ENCODE data around the gene CERS3.

Gene CERS3

GRCh38 chr15:100569391-100569790 lies 40.6 kb upstream of the CERS3 start:
- POLR2A ChIA-PET = no interaction called here
- TF ChIP-seq CTCF (IDR thresholded peaks at IDR 0.05; ENCODE audit: control extremely low read depth, extremely low read depth, low read depth, missing control alignments) = no peak
- CTCF ChIA-PET = interaction anchor here (2.6 kb wide), 1 partner anchor 219 kb away, joined by 10 read pairs; no protein-coding TSS in a partner anchor
- DNase-seq (ENCODE audit: extremely low spot score) = no peak

- no peak for DNase-seq (ENCODE audit: extremely low spot score)
- TF ChIP-seq CTCF (IDR thresholded peaks at IDR 0.05; ENCODE audit: control extremely low read depth, extremely low read depth, low read depth, missing control alignments) = no peak
- ChIA-PET CTCF (no interaction called here), POLR2A (no interaction called here)
Observed at GRCh38 chr15:100566850-100567628, 38.3 kb upstream of the CERS3 start.

GRCh38 chr15:100565591-100565990 lies 36.8 kb upstream of the CERS3 start:
- ChIA-PET POLR2A (no interaction called here), CTCF (interaction anchor here (2.7 kb wide), 1 partner anchor 7 kb away, joined by 14 read pairs; no protein-coding TSS in a partner anchor)
- no peak for DNase-seq (ENCODE audit: extremely low spot score)
- no peak for TF ChIP-seq CTCF (IDR thresholded peaks at IDR 0.05; ENCODE audit: control extremely low read depth, extremely low read depth, low read depth, missing control alignments)

GRCh38 chr15:100560323-100560722 lies 31.6 kb upstream of the CERS3 start:
- ChIA-PET CTCF (no interaction called here), POLR2A (no interaction called here)
- no peak for TF ChIP-seq CTCF (IDR thresholded peaks at IDR 0.05; ENCODE audit: control extremely low read depth, extremely low read depth, low read depth, missing control alignments)
- DNase-seq (ENCODE audit: extremely low spot score) = no peak

DNA sequence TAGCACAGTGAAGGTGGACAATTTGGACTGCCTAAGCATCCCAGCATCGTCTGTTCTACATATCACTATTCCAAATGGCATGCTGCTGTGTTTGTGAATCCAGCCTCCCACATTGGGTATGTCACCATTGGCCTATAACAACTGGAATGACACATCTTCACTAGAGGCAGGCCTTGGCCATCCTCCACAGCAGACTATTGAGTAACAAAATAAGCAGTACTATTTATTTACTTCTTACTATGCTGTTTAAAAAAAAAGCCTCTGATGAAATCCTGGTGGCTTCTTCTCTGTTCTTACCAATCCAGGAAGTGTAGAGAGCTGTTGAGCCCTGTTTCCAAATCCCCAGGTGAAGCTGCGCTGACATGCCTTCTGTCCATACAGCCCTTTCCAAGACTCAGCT lies 30.6 kb upstream of the CERS3 start:
- DNase-seq (ENCODE audit: extremely low spot score) = no peak
- ChIA-PET CTCF (no interaction called here), POLR2A (no interaction called here)
- TF ChIP-seq CTCF (IDR thresholded peaks at IDR 0.05; ENCODE audit: control extremely low read depth, extremely low read depth, low read depth, missing control alignments) = no peak

DNA sequence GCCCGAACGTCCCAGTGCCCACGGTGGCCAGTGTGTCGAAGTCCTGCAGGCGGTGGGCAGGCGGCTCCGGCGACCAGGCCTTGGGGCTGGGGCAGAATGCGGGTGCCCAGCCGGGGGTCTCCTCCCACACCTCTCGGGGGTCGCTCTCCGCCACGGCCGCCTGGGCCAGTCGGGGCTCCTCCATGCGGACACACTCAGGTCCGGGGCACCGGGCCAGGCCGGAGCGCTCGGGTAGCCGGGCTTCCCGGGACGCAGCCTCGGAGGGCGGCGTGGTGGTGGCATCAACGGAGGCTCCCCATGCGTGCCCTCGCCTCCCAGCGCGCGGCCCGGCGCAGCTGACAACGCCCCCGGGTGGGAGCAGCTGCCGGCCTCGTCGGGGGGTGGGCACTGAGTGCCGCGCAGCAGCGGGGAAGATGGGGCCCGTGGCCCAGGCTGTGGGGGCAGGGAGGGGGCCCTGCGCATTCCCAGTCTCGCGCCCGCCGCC lies 30.1 kb upstream of the CERS3 start:
- TF ChIP-seq CTCF (IDR thresholded peaks at IDR 0.05; ENCODE audit: control extremely low read depth, extremely low read depth, low read depth, missing control alignments) = no peak
- no peak for DNase-seq (ENCODE audit: extremely low spot score)
- CTCF ChIA-PET = no interaction called here
- POLR2A ChIA-PET = no interaction called here
